IMR-90 (cell line): ENCODE results near the gene SOCS4. TPM values are rescaled to one million over a fixed set of nuclear protein-coding genes. Genes with fewer than 3 reads are reported as not detected.

Experiments
- ATAC-seq: fragments of 200-7000 bp; cut with Tn5 transposase; 2 replicates; pipeline ENCODE4 v1.9.1; 2020; ENCODE audit warnings: low read depth, mild to moderate bottlenecking, moderate library complexity
- BruUV-seq: library from RNA; stranded (reverse); fragments of 400-500 nt; replicated peaks from 2 replicates; lab custom pipeline; 2021; lab: Mats Ljungman, UMichigan
- CTCF ChIA-PET: fragments of 300-600 bp; formaldehyde crosslinking; extraction: SDS; loops from one replicate; lab custom pipeline; 2021; ENCODE audit warnings: antibody characterized with exemption; lab: Yijun Ruan, JAX
- POLR2A ChIA-PET: fragments of 300-600 bp; sonication (Branson Sonifier 250); formaldehyde crosslinking; loops from one replicate; lab custom pipeline; 2022; ENCODE audit warnings: antibody characterized with exemption; ENCODE audit not compliant: unreplicated experiment; lab: Charles Lee
- DNase-seq: peaks from one replicate; pipeline ENCODE4 v3.0.0; 2013
- H2AFZ ChIP-seq: replicated peaks from 2 replicates; pipeline ENCODE3; 2013; ENCODE audit warnings: low read length, mild to moderate bottlenecking; ENCODE audit not compliant: poor library complexity
- H2AK5ac ChIP-seq: 2 replicates; pipeline ENCODE4 v1.6.1; 2013; ENCODE audit warnings: low read depth, low read length, inconsistent platforms
- H2AK9ac ChIP-seq: replicated peaks from 2 replicates; pipeline ENCODE3; 2013; ENCODE audit warnings: mild to moderate bottlenecking, low read depth, low read length, moderate library complexity; ENCODE audit not compliant: poor library complexity
- H2BK120ac ChIP-seq: 2 replicates; pipeline ENCODE4 v1.6.1; 2013; ENCODE audit warnings: low read depth, low read length, inconsistent platforms
- H2BK15ac ChIP-seq: 3 replicates; pipeline ENCODE4 v1.6.1; 2013; ENCODE audit warnings: low read depth, low read length, inconsistent platforms
- H2BK20ac ChIP-seq: 2 replicates; pipeline ENCODE4 v1.6.1; 2013; ENCODE audit warnings: low read depth, mild to moderate bottlenecking, inconsistent platforms, low read length, moderate library complexity
- H2BK5ac ChIP-seq: 2 replicates; pipeline ENCODE4 v1.6.1; 2013; ENCODE audit warnings: mild to moderate bottlenecking, low read depth, low read length, inconsistent platforms; ENCODE audit not compliant: poor library complexity, severe bottlenecking
- H3K14ac ChIP-seq: replicated peaks from 2 replicates; pipeline ENCODE4 v1.6.1; 2013; ENCODE audit warnings: low read depth, low read length, inconsistent platforms
- H3K18ac ChIP-seq: 2 replicates; pipeline ENCODE4 v1.6.1; 2013; ENCODE audit warnings: low read depth, low read length, control low read depth
- H3K23ac ChIP-seq: 2 replicates; pipeline ENCODE4 v1.6.1; 2013; ENCODE audit warnings: low read depth, low read length, inconsistent platforms
- H3K27ac ChIP-seq: 2 replicates; pipeline ENCODE4 v1.5.1; 2013; ENCODE audit warnings: mild to moderate bottlenecking, control low read depth, low read length; ENCODE audit not compliant: insufficient read depth
- H3K27me3 ChIP-seq: 2 replicates; pipeline ENCODE4 v1.6.1; 2013; ENCODE audit warnings: low read length; ENCODE audit not compliant: control insufficient read depth, insufficient read depth
- H3K36me3 ChIP-seq: 2 replicates; pipeline ENCODE4 v1.6.1; 2013; ENCODE audit warnings: low read length, mixed read lengths; ENCODE audit not compliant: control insufficient read depth, insufficient read depth
- H3K4ac ChIP-seq: 2 replicates; pipeline ENCODE4 v1.6.1; 2013; ENCODE audit warnings: low read depth, low read length, inconsistent platforms
- H3K4me1 ChIP-seq: 2 replicates; pipeline ENCODE4 v1.6.1; 2013; ENCODE audit warnings: low read length, mixed read lengths; ENCODE audit not compliant: control insufficient read depth, insufficient read depth
- H3K4me2 ChIP-seq: 2 replicates; pipeline ENCODE4 v1.6.1; 2013; ENCODE audit warnings: low read depth, mild to moderate bottlenecking, control low read depth, low read length, moderate library complexity
- H3K4me3 ChIP-seq: 2 replicates; pipeline ENCODE4 v1.5.1; 2013; ENCODE audit warnings: low read depth, mild to moderate bottlenecking, control low read depth, low read length, moderate library complexity; ENCODE audit not compliant: insufficient read depth
- H3K56ac ChIP-seq: 2 replicates; pipeline ENCODE4 v1.6.1; 2013; ENCODE audit warnings: low read length, inconsistent platforms; ENCODE audit not compliant: insufficient read depth; ENCODE audit errors: extremely low read depth
- H3K79me1 ChIP-seq, 2 experiments: 2 replicates each; pipeline ENCODE4 v1.6.1; 2013; ENCODE audit warnings: low read length in 2 of 2, inconsistent platforms in 1 of 2, low read depth in 1 of 2
- H3K9ac ChIP-seq: 2 replicates; pipeline ENCODE4 v1.6.1; 2013; ENCODE audit warnings: low read depth, low read length, control low read depth
- H3K9me1 ChIP-seq: 2 replicates; pipeline ENCODE4 v1.6.1; 2013; ENCODE audit warnings: low read length, inconsistent platforms; ENCODE audit not compliant: insufficient read depth
- H3K9me3 ChIP-seq: 2 replicates; pipeline ENCODE4 v1.6.1; 2013; ENCODE audit warnings: low read length; ENCODE audit not compliant: control insufficient read depth, insufficient read depth
- H4K20me1 ChIP-seq: 2 replicates; pipeline ENCODE4 v1.6.1; 2013; ENCODE audit warnings: low read length, inconsistent platforms; ENCODE audit not compliant: insufficient read depth
- H4K5ac ChIP-seq: 2 replicates; pipeline ENCODE4 v1.6.1; 2013; ENCODE audit warnings: mild to moderate bottlenecking, low read depth, low read length, control low read depth
- H4K8ac ChIP-seq, 2 experiments: 2 replicates each; pipeline ENCODE4 v1.6.1; 2013; ENCODE audit warnings: low read depth in 2 of 2, low read length in 2 of 2, control low read depth in 1 of 2, inconsistent platforms in 1 of 2
- H4K91ac ChIP-seq: 2 replicates; pipeline ENCODE4 v1.6.1; 2013; ENCODE audit warnings: low read depth, low read length, inconsistent platforms; ENCODE audit not compliant: insufficient read depth
- BHLHE40 ChIP-seq: fragments of 150-350 bp; IDR thresholded peaks from 2 replicates; pipeline ENCODE4 v1.6.1; 2016; ENCODE audit warnings: mild to moderate bottlenecking, low read depth, low read length
- CHD1 ChIP-seq: IDR thresholded peaks from 2 replicates; pipeline ENCODE4 v1.6.1; 2012; ENCODE audit warnings: low read depth, low read length, improper control_type of control experiment
- MAFK ChIP-seq: IDR thresholded peaks from 2 replicates; pipeline ENCODE4 v1.6.1; 2012; ENCODE audit warnings: low read depth, low read length, improper control_type of control experiment
- MAZ ChIP-seq: IDR thresholded peaks from 2 replicates; pipeline ENCODE4 v1.6.1; 2012; ENCODE audit warnings: low read depth, mild to moderate bottlenecking, low read length, improper control_type of control experiment, moderate library complexity, borderline replicate concordance
- MXI1 ChIP-seq: IDR thresholded peaks from 2 replicates; pipeline ENCODE4 v1.6.1; 2012; ENCODE audit warnings: low read depth, mild to moderate bottlenecking, low read length, moderate library complexity, borderline replicate concordance
- NFE2L2 ChIP-seq: fragments of 150-350 bp; IDR thresholded peaks from 2 replicates; pipeline ENCODE4 v1.6.1; 2016; ENCODE audit warnings: low read depth, mild to moderate bottlenecking, low read length
- POLR2A ChIP-seq: IDR thresholded peaks from 2 replicates; pipeline ENCODE4 v1.6.1; 2012; ENCODE audit warnings: mild to moderate bottlenecking, low read depth, low read length
- RAD21 ChIP-seq: IDR thresholded peaks from 2 replicates; pipeline ENCODE4 v1.6.1; 2012; ENCODE audit warnings: low read length, improper control_type of control experiment
- RCOR1 ChIP-seq: IDR thresholded peaks from 2 replicates; pipeline ENCODE4 v1.6.1; 2012; ENCODE audit warnings: mild to moderate bottlenecking, low read length, improper control_type of control experiment; ENCODE audit not compliant: insufficient replicate concordance
- RFX5 ChIP-seq: IDR thresholded peaks from 2 replicates; pipeline ENCODE4 v1.8.0; 2012; ENCODE audit warnings: low read depth, mild to moderate bottlenecking, low read length, moderate library complexity
- SMC3 ChIP-seq: fragments of 150-350 bp; IDR thresholded peaks from 2 replicates; pipeline ENCODE4 v1.6.1; 2016; ENCODE audit warnings: low read depth, mild to moderate bottlenecking, antibody characterized with exemption, low read length, moderate library complexity
- dilution Hi-C: fragments of 300-500 bp; cut with HindIII; formaldehyde crosslinking; loops from one replicate; pipeline ENCODE4 v1.14.3; 2018; ENCODE audit warnings: low sequenced_read_pairs; ENCODE audit not compliant: unreplicated experiment
- in situ Hi-C: fragments of 300-500 bp; cut with MboI; formaldehyde crosslinking; loops from 3 replicates; pipeline ENCODE4 v1.14.3; 2019; ENCODE audit warnings: low sequenced_read_pairs, inconsistent platforms, mixed read lengths
- intact Hi-C: fragments of 100-400 bp; cut with micrococcal nuclease; formaldehyde crosslinking; loops from 2 replicates; pipeline ENCODE4 v1.10.0; 2022
- polyA plus RNA-seq, 3 experiments: library from polyadenylated mRNA; depleted of rRNA; stranded (reverse); fragments of >200 nt; gene quantifications; 2 replicates each; pipeline ENCODE4 v1.2.3, GENCODE V29; 2012; ENCODE audit warnings: low replicate concordance in 1 of 3
- total RNA-seq: library from RNA; depleted of rRNA; stranded (reverse); fragments of >200 nt; gene quantifications from 2 replicates; pipeline ENCODE4 v1.2.3, GENCODE V29; 2012
- TF ChIP-seq, protein P1 (sequence below): conservative IDR thresholded peaks from 2 replicates; pipeline ENCODE4 v1.5.1; 2012; ENCODE audit warnings: mild to moderate bottlenecking, low read depth, low read length, improper control_type of control experiment
- TF ChIP-seq, protein P2 (sequence below): fragments of 150-350 bp; IDR thresholded peaks from 2 replicates; pipeline ENCODE4 v1.6.1; 2017; ENCODE audit warnings: mild to moderate bottlenecking, antibody characterized with exemption, low read length, low read depth

Gene SOCS4
- total and polyA plus RNA-seq, 2 of the 4 experiments (the other 2 are of a cell fraction), result 4.6 to 12.7 TPM

- Histone ChIP-seq H3K9me3 (no peaks in the 10 kb centered on the region), H2AFZ (no peak overlapping the region), H3K4me1 (no peaks in the 10 kb centered on the region), H3K27me3 (no peaks in the 10 kb centered on the region), H3K18ac (no peak overlapping the region), H4K20me1 (no peaks in the 10 kb centered on the region; the same call in 1 of the 2 replicates), H2BK15ac (no peak overlapping the region), H4K8ac (no peak overlapping the region), H3K4me2 (no peak overlapping the region), H2BK20ac (no peak overlapping the region), H3K79me1 (no peaks in the 10 kb centered on the region), H3K56ac (no peak overlapping the region), H2BK5ac (no peak overlapping the region), H2AK9ac (no peak overlapping the region), H4K91ac (no peak overlapping the region), H3K4ac (no peak overlapping the region), H2BK120ac (no peak overlapping the region), H3K9ac (no peak overlapping the region), H3K23ac (no peak overlapping the region), H3K4me3 (no peak overlapping the region), H3K27ac (no peak overlapping the region), H3K36me3 (no peaks in the 10 kb centered on the region), H3K14ac (no peak overlapping the region), H2AK5ac (no peak overlapping the region), H4K5ac (no peak overlapping the region), H3K9me1 (no peaks in the 10 kb centered on the region)
- ChIA-PET CTCF (no interaction called here), POLR2A (no interaction called here)
- intact Hi-C loops (loop anchor here (2.0 kb wide), 1 partner anchor 48 kb away; no protein-coding TSS in a partner anchor), in situ Hi-C loops (no loop called here), dilution Hi-C loops (no loop called here)
- TF ChIP-seq BHLHE40 (no peak), RCOR1 (no peak), SMC3 (no peak), POLR2A (no peak), NFE2L2 (no peak), MAZ (no peak), MAFK (no peak), MXI1 (no peak), CHD1 (no peak), RFX5 (no peak), RAD21 (no peak)
- TF ChIP-seq, protein P1, sequence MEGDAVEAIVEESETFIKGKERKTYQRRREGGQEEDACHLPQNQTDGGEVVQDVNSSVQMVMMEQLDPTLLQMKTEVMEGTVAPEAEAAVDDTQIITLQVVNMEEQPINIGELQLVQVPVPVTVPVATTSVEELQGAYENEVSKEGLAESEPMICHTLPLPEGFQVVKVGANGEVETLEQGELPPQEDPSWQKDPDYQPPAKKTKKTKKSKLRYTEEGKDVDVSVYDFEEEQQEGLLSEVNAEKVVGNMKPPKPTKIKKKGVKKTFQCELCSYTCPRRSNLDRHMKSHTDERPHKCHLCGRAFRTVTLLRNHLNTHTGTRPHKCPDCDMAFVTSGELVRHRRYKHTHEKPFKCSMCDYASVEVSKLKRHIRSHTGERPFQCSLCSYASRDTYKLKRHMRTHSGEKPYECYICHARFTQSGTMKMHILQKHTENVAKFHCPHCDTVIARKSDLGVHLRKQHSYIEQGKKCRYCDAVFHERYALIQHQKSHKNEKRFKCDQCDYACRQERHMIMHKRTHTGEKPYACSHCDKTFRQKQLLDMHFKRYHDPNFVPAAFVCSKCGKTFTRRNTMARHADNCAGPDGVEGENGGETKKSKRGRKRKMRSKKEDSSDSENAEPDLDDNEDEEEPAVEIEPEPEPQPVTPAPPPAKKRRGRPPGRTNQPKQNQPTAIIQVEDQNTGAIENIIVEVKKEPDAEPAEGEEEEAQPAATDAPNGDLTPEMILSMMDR, result no peak
- TF ChIP-seq, protein P2, sequence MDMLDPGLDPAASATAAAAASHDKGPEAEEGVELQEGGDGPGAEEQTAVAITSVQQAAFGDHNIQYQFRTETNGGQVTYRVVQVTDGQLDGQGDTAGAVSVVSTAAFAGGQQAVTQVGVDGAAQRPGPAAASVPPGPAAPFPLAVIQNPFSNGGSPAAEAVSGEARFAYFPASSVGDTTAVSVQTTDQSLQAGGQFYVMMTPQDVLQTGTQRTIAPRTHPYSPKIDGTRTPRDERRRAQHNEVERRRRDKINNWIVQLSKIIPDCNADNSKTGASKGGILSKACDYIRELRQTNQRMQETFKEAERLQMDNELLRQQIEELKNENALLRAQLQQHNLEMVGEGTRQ, result no peak
- no peak for ATAC-seq
- no TSS peak for BruUV-seq
- DNase-seq, result no peak
Measured at GRCh38 chr14:55088356-55088755, 61.3 kb downstream of the SOCS4 start.
